IPS-18c (cell line): Measurements from ENCODE around the gene MT3.

Experiments
- H3K4me3 ChIP-seq: 2 replicates; pipeline ENCODE4 v1.7.0; 2013; ENCODE audit warnings: low read depth, mild to moderate bottlenecking, low read length, moderate library complexity; ENCODE audit not compliant: insufficient read depth
- H3K9me3 ChIP-seq: one replicate; pipeline ENCODE4 v1.6.1; 2013; ENCODE audit warnings: mild to moderate bottlenecking, low read length, moderate library complexity; ENCODE audit not compliant: control insufficient read depth, insufficient read depth

Gene MT3

DNA sequence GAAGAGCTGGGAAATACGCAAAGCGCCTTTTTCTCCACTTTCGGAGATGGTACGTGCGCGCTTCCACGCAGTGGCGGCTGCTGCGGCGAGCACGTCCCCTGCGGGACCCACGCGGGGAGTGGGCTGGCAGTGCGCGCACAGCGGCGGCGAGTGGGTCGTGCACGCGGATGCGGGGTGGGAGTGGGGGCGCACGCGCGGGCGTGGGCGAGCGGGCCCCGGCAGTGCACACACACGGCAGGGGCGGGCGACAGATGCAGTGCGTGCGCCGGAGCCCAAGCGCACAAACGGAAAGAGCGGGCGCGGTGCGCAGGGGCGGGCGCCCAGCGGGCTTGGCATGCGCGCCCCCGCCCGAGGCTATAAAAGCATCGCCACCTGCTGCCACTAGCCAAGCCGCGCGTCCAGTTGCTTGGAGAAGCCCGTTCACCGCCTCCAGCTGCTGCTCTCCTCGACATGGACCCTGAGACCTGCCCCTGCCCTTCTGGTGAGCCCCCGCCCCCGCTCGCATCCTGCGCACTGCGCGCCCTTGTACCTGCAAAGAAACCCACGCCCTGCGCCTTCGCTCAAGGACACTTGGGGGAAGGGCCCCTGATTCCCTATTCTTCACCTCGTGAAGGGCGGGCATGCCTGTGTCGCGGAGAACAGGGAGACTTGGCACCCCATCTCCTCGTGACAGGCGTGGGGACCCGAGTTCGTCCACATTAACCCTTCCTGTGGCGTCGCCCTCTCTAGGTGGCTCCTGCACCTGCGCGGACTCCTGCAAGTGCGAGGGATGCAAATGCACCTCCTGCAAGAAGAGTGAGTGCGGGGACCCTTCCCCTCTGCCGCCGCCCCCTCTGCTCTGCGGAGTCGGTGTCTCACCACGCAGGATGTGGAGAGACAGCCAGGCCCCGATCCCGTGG lies at the start of gene MT3:
MT3 (plus strand) TSS at position 388 of the 899 bp plus-strand sequence; CDS start at position 451, 63 bp downstream.
- peak within 1 kb of the TSS; percentile 38 for H3K4me3 ChIP-seq
- H3K9me3 ChIP-seq, result no peaks in the 10 kb centered on the region

DNA sequence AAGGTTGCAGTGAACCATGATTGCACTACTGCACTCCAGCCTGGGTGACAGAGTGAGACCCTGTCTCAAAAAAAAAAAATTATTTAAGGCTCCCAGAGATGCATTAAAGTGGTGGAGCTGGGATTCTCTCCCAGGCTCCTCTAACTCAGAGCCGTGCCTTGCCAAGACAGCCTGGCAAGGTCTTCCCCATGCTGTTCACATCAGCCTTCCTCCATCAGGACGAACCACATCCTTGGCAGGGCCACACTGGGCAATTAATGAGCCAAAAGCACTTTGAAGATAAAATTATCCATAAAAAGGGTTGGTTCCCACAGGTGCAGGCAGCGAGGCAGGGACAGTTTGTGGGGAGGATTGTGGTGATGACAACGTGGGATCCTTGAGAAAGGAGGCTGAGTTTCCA lies 49.7 kb upstream of the MT3 start:
- Histone ChIP-seq H3K4me3 (no peak overlapping the region), H3K9me3 (no peaks in the 10 kb centered on the region)

DNA sequence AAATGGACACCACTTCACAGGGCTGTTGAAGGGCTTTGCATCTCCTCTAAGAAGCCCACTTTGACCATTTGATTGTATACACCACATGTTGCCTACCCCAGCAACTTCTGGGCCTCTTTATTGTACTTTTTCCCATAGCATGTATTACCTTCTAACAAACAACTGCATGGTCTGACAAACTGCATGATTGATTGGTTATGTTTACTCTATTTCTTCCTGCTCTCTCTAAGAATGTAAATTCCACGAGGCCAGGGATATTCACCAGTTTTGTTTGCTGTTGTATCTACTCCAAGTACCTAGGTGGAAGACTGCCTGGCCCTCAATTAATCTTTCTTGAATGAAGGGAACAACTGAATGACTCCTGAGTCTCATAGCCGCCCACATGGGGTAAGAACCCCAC lies 47.3 kb upstream of the MT3 start:
- no peak overlapping the region for H3K4me3 ChIP-seq
- H3K9me3 ChIP-seq, result no peaks in the 10 kb centered on the region

DNA sequence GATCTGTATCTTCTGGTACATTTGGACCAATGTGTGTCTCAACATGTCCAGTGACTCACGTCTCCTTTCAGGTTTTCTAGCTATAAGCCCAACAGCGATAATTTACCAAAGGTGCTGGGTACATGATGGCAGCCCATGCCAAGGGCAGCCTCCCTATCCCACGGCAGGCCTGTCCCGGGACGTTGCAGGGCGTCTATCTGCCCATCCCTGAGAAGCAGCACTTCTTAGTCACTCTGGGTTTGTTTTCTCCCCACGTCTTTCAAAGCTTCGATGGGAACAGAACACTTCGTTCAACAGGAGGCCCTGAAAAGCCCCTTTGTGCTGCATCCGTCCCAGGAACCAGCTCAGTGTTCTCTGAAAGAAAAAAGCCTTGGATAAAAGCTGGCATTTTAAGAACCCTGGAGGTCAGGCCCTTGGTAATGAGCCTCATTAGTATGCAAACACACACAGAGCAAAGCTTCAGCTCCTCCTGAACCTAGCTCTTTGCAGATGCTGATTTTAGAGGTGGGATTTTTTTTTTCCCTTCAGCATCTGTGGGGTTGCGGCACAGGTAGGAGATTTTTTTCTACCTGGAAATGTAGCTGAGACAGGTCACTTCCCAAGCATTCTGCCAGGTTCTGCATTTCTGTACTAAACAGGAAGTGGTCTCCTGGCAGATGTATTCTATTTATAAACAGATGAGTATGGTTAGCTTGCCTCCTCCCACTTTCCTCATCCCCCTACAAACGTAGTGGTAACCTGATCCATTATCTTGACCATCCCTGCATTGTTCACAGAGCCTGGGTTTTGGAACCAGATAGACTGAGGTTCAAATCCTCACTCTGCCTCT lies 42.0 kb upstream of the MT3 start:
- Histone ChIP-seq H3K4me3 (peak overlapping the region; percentile 24), H3K9me3 (no peaks in the 10 kb centered on the region)

DNA sequence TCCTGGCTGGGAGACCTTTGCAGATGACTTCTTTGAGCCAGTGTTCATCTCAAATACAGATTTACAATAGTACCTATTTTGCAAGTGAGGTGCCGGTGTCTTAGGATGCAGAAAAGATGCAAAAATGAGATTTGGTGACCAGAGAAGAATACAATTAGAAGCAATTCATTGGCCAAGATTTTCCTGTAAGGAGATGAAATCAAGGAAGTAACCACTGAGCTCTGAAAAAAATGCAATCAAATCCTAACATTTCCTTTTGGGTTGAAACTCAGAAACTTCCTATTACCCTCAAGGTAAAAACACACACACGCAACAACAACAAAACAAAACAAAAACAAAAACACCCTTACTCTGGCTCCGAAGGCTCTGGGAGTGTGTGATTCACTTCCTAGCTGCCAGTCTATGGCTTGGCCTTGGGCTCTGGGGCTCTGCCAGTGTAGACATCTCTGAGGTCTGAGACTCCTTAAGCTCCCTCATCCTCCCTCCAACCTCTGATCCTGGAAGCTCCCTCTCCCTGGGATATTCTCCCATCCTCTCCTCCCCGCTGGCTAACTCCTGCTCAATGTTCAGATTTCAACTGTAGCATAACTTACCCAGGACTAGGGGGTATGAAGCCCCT lies 41.3 kb upstream of the MT3 start:
- no peaks in the 10 kb centered on the region for H3K9me3 ChIP-seq
- no peak overlapping the region for H3K4me3 ChIP-seq

DNA sequence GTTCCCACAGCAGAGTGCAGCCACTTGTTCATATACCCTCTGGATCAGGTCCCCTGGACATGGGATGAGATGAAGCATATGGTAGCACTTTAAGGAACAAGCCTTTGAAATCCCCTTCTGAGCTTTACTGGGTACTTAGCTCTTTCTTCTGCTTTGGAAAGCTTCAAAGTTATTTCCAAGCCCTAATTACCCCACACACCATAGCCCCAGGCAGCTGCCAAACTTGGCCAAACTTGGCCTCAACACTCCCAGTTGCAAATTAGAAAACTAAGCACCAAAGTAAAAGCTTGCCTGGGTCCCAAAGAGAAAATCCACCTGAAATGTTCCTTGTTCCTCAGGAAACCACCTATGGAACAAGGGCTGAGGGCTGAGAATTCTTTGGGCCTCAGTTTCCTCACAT lies 40.2 kb upstream of the MT3 start:
- H3K9me3 ChIP-seq, result no peaks in the 10 kb centered on the region

DNA sequence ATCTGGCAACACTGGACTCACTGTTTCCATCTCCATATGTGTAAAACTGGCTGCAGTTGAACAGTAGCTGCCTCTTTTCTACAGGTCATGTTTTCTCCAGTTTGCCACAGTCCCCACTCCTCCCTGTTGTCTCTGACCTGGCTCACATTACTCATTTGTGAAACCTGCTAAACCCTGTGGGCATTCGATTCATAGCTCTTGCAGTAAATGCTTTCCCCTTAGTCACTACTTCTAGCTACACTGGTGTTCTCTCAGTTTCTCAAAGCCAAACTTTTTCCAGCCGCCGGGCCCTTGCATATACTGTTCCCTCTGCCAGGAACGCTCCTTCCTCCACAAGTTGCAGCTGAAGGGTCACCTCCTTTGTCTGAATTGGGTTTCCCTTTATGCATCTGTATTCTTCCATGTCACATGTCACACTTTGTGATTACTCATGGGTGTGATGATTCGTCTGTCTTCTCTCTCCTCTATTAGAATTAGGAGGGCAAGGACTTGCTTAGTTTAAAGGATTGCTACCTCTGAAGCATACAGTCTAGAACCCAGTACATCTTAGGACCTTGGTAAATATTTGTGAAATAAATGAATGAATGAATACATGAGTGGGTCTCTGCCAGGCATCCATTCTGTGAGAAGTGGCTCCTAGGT lies 39.5 kb upstream of the MT3 start:
- no peak overlapping the region for H3K4me3 ChIP-seq
- H3K9me3 ChIP-seq, result no peaks in the 10 kb centered on the region

More for the DNA sequence above, 40.2 kb upstream of the MT3 start:
- no peak overlapping the region for H3K4me3 ChIP-seq

- Histone ChIP-seq H3K4me3 (no peak overlapping the region), H3K9me3 (no peaks in the 10 kb centered on the region)
These were observed 37.3 kb upstream of the MT3 start for GRCh38 chr16:56551796-56552738.

DNA sequence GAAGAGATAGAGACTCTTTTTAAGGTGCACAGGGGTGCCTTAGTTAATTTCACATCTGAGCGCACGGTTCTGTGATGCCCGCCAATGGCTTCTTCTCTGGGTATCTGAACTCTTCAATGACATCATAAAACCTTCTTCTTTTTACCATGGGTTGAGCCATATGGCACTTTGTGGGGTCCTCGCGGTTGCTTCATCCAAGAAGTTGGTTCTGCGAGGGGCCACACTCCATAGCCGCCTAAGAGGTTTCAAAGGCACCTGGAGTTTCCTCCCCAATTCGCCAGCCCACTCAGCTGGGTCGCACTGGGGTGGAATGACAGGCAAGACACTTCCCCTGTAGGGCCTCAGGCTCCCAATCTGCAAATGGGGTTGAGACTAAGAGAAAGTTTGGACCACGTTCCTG lies 34.9 kb upstream of the MT3 start:
- no peak overlapping the region for H3K4me3 ChIP-seq
- H3K9me3 ChIP-seq, result no peaks in the 10 kb centered on the region

DNA sequence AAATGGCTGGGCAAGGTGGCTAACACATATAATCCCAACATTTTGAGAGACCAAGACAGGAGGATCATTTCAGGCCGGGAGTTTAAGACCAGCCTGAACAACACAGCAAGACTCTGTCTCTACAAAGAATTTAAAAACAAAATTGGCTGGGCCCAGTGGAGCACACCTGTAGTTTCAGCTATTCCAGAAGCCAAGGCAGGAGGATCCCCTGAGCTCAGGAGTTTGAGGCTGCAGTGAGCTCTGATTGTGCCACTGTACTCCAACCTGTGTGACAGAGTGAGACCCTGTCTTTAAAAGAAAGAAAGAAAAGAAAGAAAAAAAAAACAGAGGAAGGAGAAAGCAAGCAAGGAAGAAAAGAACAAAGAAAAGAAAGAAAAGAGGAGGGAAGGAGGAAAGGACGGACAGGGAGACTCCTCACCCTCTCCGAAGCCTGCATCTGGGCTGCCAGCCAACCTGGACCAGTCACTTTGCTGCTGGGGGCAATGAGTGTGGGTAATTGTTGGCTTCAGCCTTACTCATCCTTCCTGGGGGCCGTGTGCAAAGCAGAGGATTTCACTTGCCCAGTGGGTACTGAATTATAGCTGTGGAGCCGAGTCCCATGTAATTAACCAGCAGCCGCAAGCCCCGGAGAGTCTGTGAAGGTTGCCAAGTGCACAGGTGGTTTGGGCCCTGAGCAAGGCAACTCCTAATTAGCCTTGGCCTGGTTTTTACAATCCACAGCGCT lies 31.1 kb upstream of the MT3 start:
- no peak overlapping the region for H3K4me3 ChIP-seq
- no peaks in the 10 kb centered on the region for H3K9me3 ChIP-seq

DNA sequence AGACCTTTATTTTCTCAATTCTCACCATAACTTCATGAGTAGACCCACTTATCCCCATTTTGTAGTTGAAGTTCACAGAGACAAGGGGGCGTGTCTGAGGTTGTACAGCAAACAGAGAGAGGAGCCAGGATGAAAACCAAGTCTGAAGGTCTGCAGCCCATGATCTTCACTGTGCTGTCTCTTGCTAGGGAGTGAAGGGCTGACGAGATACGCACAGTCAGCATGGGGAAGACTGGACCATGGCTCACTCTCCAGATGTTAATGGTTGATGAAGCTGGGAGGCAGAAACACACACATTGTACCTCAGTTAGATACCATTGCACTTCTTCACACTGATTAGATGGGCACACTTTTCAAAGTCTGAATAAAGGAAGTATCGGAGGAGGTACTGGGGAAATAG lies 30.2 kb upstream of the MT3 start:
- Histone ChIP-seq H3K9me3 (no peaks in the 10 kb centered on the region), H3K4me3 (no peak overlapping the region)

- no peaks in the 10 kb centered on the region for H3K9me3 ChIP-seq
- no peak overlapping the region for H3K4me3 ChIP-seq
These were observed 28.9 kb upstream of the MT3 start for GRCh38 chr16:56560447-56560846.

DNA sequence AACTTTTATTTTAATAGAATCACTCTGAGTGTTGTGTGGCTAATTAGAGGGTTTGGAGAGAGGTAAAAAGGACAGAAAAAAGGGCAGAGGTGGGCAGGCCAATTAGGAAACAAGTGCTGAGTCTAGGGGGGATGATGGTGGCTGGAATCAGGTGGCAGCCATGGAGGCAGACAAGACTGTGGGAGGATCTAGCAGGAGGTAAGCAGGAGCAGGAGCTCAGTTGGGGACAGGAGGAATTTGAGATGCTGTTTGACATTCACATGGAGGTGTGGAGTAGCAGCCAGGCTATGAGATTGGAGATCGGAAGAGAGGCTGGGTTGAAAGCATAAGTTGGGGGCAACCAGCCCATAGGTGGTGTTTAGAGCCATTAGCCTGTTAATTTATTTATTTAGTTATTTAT lies 28.2 kb upstream of the MT3 start:
- H3K4me3 ChIP-seq, result no peak overlapping the region
- H3K9me3 ChIP-seq, result no peaks in the 10 kb centered on the region

- no peak within 1 kb of the TSS for H3K4me3 ChIP-seq
- no peaks in the 10 kb centered on the region for H3K9me3 ChIP-seq
These were observed 24.4 kb upstream of the MT3 start, which contains the start of gene MT4 for GRCh38 chr16:56564793-56565477. Gene MT4, plus strand, starts transcription at chr16:56565073. Its CDS starts 56 bp downstream, at chr16:56565129.

- no peak overlapping the region for H3K4me3 ChIP-seq
- no peaks in the 10 kb centered on the region for H3K9me3 ChIP-seq
These were observed 19.4 kb upstream of the MT3 start for GRCh38 chr16:56569971-56570370.
